DMS53 treated with DMSO at 0.1 percent for 48 hours (cell line): ENCODE results near the gene SYCP3.
"Not testable (repeated sequence)": the region's sequence is repeated elsewhere in the genome, so short reads cannot be mapped to it uniquely, and the experiment has no call there.

Source experiments
- DNase-seq: peaks from one replicate; lab custom pipeline; 2025; ENCODE audit not compliant: unreplicated experiment; lab: John Stamatoyannopoulos, UW

The SYCP3 gene

DNA sequence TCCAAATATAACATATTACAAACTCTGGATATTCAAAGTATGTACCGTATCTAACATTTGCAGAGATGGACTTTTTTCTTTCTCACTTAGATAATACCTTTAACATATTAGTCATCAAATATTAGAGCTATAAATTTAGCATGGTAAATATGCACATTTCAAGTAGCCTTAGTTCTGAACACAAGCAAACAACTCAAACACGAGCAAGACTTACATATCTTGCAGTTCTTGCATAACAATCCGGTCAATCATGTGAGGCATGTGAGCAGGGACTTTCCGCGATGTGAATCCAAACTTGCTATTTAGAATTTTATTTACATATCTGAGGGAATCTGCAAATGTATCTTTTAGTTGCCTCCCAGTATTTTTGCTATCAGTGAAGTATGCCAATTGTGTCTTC is 22.1 kb upstream of the SYCP3 start:
- DNase-seq = no peak

DNA sequence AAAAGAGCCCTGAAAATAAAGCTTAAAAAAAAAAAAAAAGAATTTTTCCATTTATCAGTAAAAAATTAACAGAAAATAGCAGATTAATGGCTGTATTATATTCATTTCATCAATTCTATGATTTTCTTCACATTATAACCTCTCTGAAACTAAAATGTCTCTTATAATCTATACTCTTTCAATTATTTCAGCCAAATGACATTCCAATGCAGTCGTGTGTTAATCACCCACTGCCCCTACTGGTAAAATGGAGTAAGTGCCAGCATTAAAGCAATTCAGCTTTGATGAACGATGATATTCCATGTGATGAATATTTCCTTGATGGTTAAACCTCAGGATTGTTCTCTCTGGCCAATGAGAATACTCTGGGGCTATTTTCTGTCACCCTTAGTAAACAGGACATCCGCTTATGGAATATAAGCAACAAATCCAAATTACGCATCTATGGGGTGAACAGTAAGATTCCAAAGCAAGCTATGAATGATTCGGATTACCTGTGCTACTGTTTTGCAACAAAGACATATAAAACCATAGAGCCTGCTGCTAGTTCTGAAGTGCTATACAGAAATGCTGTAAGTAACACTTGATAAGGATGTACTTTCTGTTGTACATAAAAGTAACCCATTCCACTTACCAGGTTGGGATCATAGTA is 20.3 kb upstream of the SYCP3 start:
- peak; percentile 42 for DNase-seq

DNA sequence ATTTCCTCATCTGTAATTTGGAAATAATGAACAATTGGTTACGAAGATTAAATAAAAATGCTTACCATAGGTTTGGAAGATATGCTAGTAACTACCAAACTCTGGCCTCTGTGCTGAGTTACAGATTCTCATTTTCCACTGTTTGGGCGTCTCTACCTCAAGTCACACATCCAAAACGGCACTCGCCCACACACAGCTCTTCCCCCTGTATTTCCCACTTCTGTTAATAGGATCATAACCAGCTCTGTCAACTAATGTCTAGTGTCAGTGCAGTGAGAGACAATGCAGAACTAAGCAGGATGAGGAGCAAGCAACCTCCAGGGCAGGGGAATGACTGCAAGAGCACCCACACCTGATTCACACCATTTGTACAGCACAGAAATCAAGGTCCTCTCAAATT is 10.9 kb upstream of the SYCP3 start:
- DNase-seq = no peak

DNA sequence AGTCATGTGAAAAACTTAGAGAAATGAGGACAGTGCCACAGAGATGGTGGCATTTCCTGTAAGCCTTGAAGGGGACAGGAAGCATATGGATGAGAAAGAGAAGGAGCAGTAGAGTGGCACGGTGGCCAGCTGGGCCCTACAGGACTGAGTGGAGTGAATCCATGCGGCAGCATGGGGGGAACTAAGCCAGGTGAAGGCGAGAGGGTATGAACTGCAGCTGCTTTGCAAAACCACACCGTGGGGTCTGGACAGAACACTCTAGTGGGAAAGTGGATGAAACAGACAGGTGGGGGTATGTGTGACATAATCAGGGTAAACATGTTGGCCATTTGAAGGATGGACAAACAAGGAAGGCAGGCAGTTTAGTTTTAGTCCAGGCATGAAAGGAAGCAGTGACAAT is 10.4 kb upstream of the SYCP3 start:
- DNase-seq = peak; percentile 71

DNA sequence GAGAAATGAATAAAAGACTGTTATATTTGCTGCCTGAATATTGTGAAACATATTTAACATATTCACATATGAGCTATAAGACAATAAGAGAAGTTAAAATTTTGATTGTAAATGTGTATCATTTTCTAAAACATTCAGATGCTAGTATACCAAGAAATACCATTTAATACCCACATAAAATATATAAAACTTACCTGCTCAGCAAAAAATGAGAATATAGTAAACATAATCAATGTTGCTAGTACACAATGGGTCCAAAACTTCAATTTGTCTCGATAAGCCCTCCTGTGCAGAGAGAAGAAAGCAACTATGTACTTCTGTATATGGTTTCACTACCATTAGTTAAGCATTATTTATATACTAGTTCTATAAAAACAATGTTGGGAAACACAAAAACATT is 9.6 kb upstream of the SYCP3 start:
- no peak for DNase-seq

DNA sequence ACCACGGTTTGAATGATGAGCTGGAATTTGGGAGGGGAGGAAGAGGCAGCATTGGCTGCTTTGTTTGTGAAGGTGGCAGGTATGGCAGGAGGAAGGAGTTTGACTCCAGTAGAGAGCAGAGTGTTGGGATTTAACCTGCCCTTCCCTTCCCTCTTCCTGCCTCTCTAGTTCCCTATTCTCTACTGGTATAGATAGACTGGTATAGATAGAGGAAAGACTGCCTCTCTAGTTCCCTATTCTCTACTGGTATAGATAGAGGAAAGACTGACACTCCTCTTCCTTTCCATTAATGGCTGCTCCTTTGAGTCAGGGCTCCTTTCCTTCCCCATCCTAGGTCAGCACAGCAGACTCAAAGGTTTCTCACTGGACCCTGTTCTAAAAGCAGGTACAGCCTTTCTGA is 8.4 kb upstream of the SYCP3 start:
- DNase-seq = no peak

DNA sequence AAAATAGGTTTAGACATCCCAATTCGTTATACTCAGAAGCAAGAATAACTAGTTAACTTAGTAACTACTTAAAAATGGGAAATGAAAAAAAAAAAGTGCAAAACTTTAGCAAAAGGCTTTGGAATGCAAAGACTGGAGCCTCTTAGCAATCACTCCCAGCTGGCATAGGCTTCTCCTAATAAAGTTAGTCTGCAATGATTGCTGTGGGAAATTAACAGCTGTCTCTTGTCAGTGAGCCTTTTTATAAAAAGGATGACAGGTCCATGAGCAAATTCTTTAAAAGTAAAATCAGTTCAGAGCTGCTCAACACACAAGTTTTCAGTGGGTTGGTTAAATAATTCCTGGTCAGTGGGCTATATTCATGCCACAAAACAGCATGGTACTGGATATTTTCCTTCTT is 7.4 kb upstream of the SYCP3 start:
- DNase-seq = no peak

DNA sequence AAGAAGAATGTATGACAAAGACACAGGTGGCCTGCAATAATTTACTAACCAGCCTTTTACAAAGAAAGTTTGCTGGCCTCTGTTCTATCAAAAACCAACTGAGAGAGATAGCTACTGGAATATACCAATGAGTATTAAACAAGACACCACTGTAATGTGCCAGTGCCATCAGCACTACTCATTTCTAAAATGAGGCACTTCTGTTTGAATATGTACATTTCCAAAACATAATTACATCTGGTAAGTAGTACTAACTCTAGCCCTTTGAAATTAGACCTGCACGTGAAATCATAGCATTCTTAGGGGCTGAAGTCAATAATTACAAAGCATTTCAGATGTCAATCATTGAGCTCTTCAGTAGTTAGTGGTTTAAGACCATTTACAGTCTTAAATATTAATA is 6.9 kb upstream of the SYCP3 start:
- DNase-seq = no peak

DNA sequence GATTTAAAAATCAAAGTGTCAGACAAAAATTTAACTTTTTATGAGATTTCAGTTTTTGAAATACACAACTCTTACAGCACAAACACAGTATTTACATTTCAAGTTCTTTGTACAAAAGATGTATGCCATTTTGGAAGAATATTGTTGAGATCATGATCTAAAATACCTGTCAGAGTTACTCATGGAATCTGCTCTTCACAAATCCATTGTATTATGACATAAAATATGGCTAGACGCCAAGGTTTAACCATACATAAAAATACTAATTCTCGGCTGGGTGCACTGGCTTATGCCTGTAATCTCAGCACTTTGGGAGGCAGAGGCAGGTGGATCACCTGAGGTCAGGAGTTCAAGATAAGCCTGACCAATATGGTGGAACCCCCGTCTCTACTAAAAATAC is 6.2 kb upstream of the SYCP3 start:
- DNase-seq = no peak

DNA sequence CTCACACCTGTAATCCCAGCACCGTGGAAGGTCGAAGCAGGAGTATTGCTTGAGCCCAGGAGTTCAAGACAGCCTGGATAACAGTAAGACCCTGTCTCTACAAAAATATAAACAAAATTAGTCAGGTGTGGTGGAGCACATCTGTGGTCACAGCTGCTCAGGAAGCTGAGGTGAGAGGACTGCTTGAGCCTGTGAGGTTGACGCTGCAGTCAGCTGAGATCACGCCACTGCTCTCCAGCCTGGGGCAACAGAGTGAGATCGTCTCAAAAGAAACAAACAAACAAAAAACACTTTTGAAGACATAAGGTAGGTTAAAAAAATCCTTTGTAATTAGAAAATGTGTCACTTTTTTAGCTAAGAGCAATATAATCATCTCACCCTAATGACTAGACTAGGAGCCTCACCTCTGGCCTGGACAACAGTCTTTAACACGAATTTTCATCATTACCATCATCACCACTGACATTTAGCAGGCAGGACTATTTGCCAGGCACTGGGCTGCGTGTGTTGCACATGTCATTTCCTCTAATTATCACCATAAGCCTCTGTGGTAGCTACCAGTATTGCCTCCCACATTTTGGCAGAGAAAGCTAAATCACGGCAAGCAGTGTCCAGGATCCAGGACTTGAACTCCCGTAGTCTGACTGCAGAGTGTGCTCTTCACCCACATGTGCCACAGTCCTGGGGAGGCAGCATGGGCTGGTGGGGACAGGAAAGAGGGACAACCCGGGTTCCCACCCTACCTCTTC is 4.6 kb upstream of the SYCP3 start:
- no peak for DNase-seq

DNA sequence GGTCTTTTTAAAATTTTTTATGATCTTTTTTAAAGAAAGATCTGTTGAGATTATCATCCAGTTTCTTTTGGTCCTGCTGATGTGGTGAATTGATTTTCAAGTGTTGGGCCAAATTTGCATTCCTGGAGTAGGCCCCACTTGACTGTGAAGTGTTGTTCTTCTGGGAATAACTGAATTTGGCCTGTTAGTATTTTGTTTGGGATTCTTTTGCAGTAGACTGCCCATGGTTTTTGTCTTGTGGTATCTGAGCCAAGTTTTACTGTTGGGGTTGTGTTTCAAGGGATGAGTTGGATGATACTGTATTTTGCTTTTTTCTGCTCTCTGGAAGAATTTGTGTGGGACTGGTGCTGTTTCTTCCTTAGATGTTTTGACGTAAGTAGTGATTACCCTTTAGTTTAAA is 4.0 kb upstream of the SYCP3 start:
- DNase-seq = no peak

DNA sequence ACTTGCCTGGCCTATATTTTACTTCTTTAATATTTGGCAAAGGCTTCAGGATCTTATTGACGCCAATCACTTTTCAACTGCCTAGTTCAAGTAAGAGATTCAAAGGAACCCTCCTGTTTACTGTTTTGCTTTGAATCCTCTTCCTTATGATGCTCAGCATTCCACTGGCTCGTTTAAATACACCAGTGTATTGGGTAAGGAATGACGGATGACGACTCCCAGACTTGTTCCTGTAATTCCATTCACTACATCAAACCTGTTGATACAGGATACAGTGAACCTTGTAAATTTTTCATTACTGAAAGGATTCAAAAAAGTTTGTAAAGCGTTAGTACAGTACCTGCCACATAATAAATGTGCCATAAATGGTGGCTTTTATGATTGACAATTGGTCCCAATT is 1.7 kb upstream of the SYCP3 start:
- no peak for DNase-seq

DNA sequence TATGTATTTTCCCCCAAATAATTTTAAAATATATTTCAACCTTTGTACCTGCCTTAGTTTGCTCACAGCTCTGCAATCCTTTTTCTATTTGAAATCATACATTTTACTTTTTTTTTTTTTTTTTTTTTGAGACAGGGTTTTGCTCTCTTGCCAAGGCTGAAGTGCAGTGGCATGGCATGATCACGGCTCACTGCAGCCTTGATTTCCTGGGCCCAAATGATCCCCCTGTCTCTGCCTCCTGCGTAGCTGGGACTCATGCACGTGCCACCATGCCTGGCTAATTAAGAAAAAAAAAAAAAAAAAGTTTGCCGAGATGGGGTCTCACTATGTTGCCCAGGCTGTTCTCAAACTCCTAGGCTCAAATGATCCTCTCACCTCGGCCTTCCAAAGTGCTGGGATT is 1.3 kb upstream of the SYCP3 start:
- DNase-seq = no peak

DNA sequence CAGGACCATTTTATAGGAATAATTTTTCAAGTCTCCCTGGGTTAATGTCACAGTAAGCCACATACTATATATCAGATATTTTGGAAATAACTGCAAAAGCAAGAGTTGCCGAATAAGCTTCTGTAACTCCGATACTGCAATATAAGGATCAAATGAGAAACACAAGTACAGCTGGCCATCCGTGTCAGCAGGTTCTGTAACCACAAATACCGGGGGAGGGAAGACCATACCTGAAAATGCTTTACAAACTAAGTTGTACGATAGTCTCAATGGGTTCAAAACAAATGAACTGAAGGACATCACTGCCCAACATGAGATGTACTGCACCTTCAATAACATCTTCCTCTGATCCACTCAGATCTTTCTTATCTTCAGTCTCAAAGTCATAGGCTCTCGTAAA is 1.8 kb downstream of the SYCP3 start:
- DNase-seq = no peak

DNA sequence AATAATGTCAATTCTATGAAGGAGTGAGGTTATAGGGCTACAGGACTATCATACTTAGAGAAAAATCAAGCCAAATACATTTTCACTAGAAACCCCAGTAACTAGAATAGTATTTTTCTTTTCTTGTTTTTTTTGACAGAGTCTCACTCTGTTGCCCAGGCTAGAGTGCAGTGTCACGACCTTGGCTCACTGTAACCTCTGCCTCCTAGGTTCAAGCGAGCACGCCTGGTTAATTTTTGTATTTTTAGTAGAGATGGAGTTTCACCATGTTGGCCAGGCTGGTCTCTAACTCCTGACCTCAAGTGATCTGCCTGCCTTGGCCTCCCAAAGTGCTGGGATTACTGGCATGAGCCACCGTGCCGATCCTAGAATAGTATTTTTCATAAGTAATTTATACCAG is 4.8 kb downstream of the SYCP3 start:
- not testable (repeated sequence) for DNase-seq

DNA sequence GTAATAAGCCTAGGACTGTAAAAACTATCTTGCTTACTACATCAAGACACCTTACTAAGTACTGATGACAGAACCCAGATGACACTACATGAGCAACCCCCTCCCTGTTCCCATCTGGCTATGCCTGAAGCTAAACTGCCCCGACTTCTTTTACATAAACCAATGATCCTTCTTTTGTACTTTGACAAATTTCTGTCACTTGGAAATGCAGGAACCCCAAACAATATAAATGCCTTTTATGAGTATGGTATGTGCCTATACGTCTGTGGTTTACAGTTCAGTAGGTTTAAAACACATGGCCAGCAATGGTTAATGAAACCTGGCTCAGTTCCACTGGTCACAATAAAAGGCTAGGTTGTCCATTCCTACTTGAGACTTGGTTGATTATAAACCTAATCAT is 6.1 kb downstream of the SYCP3 start:
- no peak for DNase-seq

DNA sequence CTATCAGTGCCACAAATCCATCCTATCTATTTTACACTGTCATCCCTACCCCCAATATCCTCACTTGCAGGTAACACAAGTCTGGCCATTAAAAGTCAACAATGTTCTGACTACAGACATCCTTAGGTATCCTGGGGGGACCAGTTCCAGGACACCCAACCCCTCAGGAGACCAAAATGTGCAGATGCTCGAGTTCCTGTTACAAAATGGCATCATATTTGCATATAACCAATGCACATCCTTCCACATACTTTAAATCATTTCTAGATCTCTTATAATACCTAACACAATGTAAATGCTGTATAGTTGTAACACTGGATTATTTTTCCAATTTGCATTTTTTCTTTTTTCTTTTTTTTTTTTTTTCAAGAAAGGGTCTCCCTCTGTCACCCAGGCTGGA is 6.9 kb downstream of the SYCP3 start:
- DNase-seq = no peak

DNA sequence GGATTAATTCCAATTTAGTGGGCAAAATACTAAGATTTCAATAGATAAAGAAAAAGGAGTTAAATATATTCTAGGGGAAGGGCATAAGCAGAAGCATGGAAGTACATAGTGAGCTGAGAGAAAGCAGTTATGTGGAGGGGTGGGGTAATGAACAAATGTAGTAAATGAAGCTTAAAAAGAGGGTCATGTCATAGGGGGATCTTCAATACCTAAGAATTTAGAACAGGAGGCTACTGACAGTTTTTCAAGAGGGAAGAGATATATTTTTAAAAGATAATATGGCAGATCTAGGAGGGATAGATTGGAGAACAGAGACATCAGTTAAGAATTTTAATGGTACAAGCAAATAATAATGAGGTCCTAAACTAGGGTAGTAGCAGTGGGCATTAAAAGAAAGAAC is 9.4 kb downstream of the SYCP3 start:
- DNase-seq = no peak

DNA sequence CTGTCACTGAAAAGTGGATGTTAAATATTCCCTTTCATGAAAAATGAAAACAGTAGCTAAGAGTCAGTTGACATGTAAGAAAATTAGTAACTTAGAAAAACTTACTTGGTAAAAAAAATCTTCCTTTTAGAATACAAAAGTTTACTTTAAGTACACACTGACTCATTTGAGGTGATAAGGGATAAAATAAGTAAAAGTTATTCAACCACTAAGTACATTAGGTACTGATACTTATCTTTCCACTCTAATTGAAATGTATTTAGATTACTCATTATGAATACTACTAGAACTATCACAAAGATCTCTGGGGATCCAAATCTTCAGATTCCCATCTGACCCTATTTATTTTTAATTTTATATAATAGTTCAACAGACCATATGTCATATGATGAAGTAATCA is 12.2 kb downstream of the SYCP3 start:
- no peak for DNase-seq

DNA sequence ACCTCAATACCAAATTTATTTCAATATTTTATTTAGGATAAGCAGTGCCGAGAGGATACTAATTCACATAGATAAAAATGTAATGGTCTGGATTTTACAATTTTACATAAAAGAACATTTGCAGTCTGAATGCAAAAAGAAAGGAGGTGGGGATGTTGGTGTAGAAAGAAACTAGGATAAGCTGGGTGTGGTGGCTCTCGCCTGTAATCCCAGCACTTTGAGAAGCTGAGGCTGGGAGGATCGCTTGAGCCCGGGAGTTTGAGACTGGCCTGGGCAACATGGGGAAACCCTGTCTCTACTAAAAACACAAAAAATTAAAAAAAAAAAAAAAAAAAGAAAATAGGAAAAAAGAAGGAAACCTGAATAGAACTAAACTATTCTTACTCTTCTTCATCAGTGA is 16.9 kb downstream of the SYCP3 start:
- no peak for DNase-seq

DNA sequence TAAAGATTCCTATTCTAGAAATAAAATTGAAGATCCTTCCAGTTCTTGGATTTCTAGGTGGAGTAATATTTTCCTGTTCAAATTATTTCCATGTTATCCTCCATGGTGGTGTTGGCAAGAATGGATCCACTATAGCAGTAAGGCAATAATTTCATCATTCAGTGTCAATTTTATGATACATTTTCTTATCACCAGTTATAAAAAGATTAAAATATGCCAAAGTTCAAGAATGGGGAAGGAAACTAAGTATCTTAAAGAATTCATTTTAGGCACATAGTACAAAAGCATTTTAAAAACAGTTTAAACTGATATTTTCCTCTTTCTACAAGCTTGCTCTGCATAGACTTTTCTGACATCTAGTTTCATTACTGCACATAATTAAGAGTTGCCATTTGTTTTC is 19.1 kb downstream of the SYCP3 start:
- DNase-seq = no peak

DNA sequence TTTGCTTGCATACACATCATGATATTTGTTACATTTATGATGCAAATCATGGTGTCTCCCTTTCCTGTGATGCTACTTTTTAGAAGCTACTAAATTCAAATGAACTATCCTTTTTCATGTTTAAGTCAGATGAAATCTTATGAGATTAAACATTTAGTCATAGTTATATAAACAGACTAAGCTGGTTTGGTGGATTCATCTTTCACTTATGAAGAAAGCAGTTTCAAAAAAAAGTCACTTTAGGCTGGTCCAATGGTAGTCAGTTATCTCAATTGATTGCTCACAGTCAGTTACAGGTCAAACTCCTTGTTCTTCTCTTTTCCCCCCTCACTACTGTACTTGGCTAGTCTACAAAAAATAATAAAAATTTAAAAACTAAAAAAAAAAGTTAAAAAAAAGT is 19.7 kb downstream of the SYCP3 start:
- no peak for DNase-seq

DNA sequence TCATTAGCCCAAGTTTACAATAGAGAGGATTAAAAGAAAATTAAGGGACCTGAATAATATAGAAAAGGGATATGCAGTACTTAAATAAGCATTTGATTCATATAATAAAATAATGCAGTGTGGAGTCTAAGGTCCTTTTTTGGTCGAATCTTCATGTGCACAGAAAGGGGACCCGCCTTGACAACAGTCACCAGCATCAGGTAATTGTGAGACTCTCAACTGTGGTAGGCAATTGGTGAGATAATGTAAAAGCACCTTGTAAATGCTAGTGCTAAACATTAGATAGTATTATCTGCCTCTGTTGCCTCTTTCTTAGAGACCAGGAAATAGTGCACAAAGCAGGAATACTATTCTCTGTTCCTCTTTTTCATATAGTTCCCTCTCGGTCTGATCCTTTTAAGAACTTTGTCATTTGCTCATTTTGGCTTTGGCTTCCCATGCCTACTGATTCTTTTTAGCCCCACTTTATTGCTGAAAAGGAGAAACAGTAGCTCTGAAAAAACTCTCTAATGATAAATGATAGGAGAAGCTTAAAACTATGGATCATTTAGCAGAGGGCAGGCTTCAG is 24.3 kb downstream of the SYCP3 start:
- DNase-seq = no peak
